ENCODE data around the gene AREL1. TPM values are rescaled to one million over a fixed set of nuclear protein-coding genes. Genes with fewer than 3 reads are reported as not detected.
A peak's percentile ranks its signal among the peaks of the same experiment; 100 is the strongest.

Gene AREL1
- total RNA-seq, 1 experiment from 2014 or later = 44.7 TPM

- TF ChIP-seq REST (IDR thresholded peaks at IDR 0.05; ENCODE audit: insufficient read depth in 1 of 2, low read depth in 2 of 2, low read length in 1 of 2) (no peak), TCF7L2 (IDR thresholded peaks at IDR 0.05; ENCODE audit: low read depth, low read length) (no peak), SIN3A (IDR thresholded peaks at IDR 0.05; ENCODE audit: borderline replicate concordance, insufficient read depth, low read depth, low read length) (no peak), POLR2AphosphoS5 (IDR thresholded peaks at IDR 0.05; ENCODE audit: low read depth, low read length) (no peak), CTCF (IDR thresholded peaks at IDR 0.05) (no peak)
- BruUV-seq (replicated peaks) = no TSS peak
- intact Hi-C loops (cut with micrococcal nuclease; ENCODE audit: unreplicated experiment) (no loop called here), in situ Hi-C loops (cut with HindIII; ENCODE audit: low pct_unique_long_range_greater_than_20kb, low sequenced_read_pairs) (no loop called here)
- H3K9me3 ChIP-seq (ENCODE audit: control insufficient read depth, insufficient read depth, low read depth, low read length) = no peaks in the 10 kb centered on the region
- ATAC-seq (no peak), DNase-seq (ENCODE audit: low read depth, low spot score) (no peak)
- no peaks in the 10 kb centered on the region for H3K36me3 ChIP-seq (ENCODE audit: control insufficient read depth, insufficient read depth, low read length)
- ChIA-PET CTCF (no interaction called here), POLR2A (interaction anchor here (0.6 kb wide), 1 partner anchor 561 kb away, joined by 15 read pairs; no protein-coding TSS in a partner anchor)
- no peaks in the 10 kb centered on the region for H3K27me3 ChIP-seq (ENCODE audit: control insufficient read depth, insufficient read depth, low read length)
- H3K4me1 ChIP-seq (ENCODE audit: control insufficient read depth, insufficient read depth, low read length) = peaks cover 21% of the 10 kb centered on the region
- H3K4me3 ChIP-seq (ENCODE audit: low read depth in 2 of 2, low read length in 2 of 2) = no peak overlapping the region
- H3K27ac ChIP-seq (ENCODE audit: low read length) = peak overlapping the region; percentile 34; the same call in 1 of the 2 replicates
Observed at GRCh38 chr14:74648601-74649000, 64.3 kb downstream of the AREL1 start.

GRCh38 chr14:74647678-74648461, 65.0 kb downstream of the AREL1 start:
- Histone ChIP-seq H3K4me3 (ENCODE audit: low read depth in 2 of 2, low read length in 2 of 2) (no peak overlapping the region), H3K9me3 (ENCODE audit: control insufficient read depth, insufficient read depth, low read depth, low read length) (no peaks in the 10 kb centered on the region), H3K27me3 (ENCODE audit: control insufficient read depth, insufficient read depth, low read length) (no peaks in the 10 kb centered on the region), H3K36me3 (ENCODE audit: control insufficient read depth, insufficient read depth, low read length) (no peaks in the 10 kb centered on the region), H3K27ac (ENCODE audit: low read length) (peak overlapping the region; percentile 34), H3K4me1 (ENCODE audit: control insufficient read depth, insufficient read depth, low read length) (peaks cover 21% of the 10 kb centered on the region)
- intact Hi-C loops (cut with micrococcal nuclease; ENCODE audit: unreplicated experiment) (no loop called here), in situ Hi-C loops (cut with HindIII; ENCODE audit: low pct_unique_long_range_greater_than_20kb, low sequenced_read_pairs) (no loop called here)
- DNase-seq (ENCODE audit: low read depth, low spot score) = no peak
- BruUV-seq (replicated peaks) = no TSS peak
- CTCF ChIA-PET = no interaction called here
- POLR2A ChIA-PET = interaction anchor here (0.6 kb wide), 1 partner anchor 560 kb away, joined by 15 read pairs; no protein-coding TSS in a partner anchor
- peak; percentile 33 for ATAC-seq
- TF ChIP-seq REST (IDR thresholded peaks at IDR 0.05; ENCODE audit: insufficient read depth in 1 of 2, low read depth in 2 of 2, low read length in 1 of 2) = no peak
- TF ChIP-seq POLR2AphosphoS5 (IDR thresholded peaks at IDR 0.05; ENCODE audit: low read depth, low read length) = no peak
- no peak for TF ChIP-seq CTCF (IDR thresholded peaks at IDR 0.05)
- TF ChIP-seq SIN3A (IDR thresholded peaks at IDR 0.05; ENCODE audit: borderline replicate concordance, insufficient read depth, low read depth, low read length) = no peak
- no peak for TF ChIP-seq TCF7L2 (IDR thresholded peaks at IDR 0.05; ENCODE audit: low read depth, low read length)
